CD4-positive, alpha-beta T cell (primary cell): ENCODE data around the gene SLC24A4. TPM values are rescaled to one million over a fixed set of nuclear protein-coding genes. Genes with fewer than 3 reads are reported as not detected.

ENCODE experiments used
- ATAC-seq: fragments of 200-7000 bp; cut with Tn5 transposase; one replicate; pipeline ENCODE4 v1.10.0; 2022; ENCODE audit warnings: mild to moderate bottlenecking; ENCODE audit not compliant: poor library complexity
- CTCF ChIA-PET: fragments of 350-600 bp; sonication (Branson Sonifier 250); formaldehyde crosslinking; loops from one replicate; lab custom pipeline; 2021; ENCODE audit warnings: antibody characterized with exemption, inconsistent platforms; lab: Charles Lee
- POLR2A ChIA-PET: fragments of 350-600 bp; sonication (Branson Sonifier 250); formaldehyde crosslinking; loops from one replicate; lab custom pipeline; 2021; ENCODE audit warnings: antibody characterized with exemption, inconsistent platforms; lab: Charles Lee
- DNase-seq, 14 experiments: peaks; one replicate each; pipeline ENCODE4 v3.0.0-alpha.2; 2013 to 2020; ENCODE audit warnings: mixed read lengths in 2 of 14
- H3K27ac ChIP-seq, 2 donors: one replicate each; pipeline versions ENCODE4 v1.5.1 to v1.7.0; 2013; ENCODE audit warnings: low read length in 2 of 2, low read depth in 1 of 2, mild to moderate bottlenecking in 1 of 2
- H3K27me3 ChIP-seq, 2 experiments: 1 replicate in 1 of 2; 2 replicates in 1 of 2; pipeline versions ENCODE4 v1.6.1 to v1.7.0; 2013; ENCODE audit warnings: low read length in 2 of 2, control low read depth in 1 of 2, mild to moderate bottlenecking in 1 of 2, moderate library complexity in 1 of 2; ENCODE audit not compliant: insufficient read depth in 2 of 2, control insufficient read depth in 1 of 2
- H3K36me3 ChIP-seq: one replicate; pipeline ENCODE4 v1.6.1; 2013; ENCODE audit warnings: low read length, control low read depth; ENCODE audit not compliant: insufficient read depth
- H3K4me1 ChIP-seq: one replicate; pipeline ENCODE4 v1.6.1; 2013; ENCODE audit warnings: low read length, control low read depth; ENCODE audit not compliant: insufficient read depth
- H3K4me3 ChIP-seq: one replicate; pipeline ENCODE4 v1.5.1; 2013; ENCODE audit warnings: mild to moderate bottlenecking, low read length, moderate library complexity
- H3K9me3 ChIP-seq, 2 experiments: 1 replicate in 1 of 2; 2 replicates in 1 of 2; pipeline versions ENCODE4 v1.6.1 to v1.7.0; 2013; ENCODE audit warnings: low read length in 2 of 2, mild to moderate bottlenecking in 2 of 2, control low read depth in 1 of 2, moderate library complexity in 1 of 2; ENCODE audit not compliant: control insufficient read depth in 1 of 2, insufficient read depth in 1 of 2
- H3K27ac Mint-ChIP-seq: one replicate; pipeline ENCODE4 v1.8.0; 2020; ENCODE audit warnings: mixed read lengths
- H3K27me3 Mint-ChIP-seq: one replicate; pipeline ENCODE4 v1.8.0; 2021; ENCODE audit warnings: mixed read lengths
- H3K36me3 Mint-ChIP-seq: one replicate; pipeline ENCODE4 v1.8.0; 2021; ENCODE audit warnings: low read depth, mixed read lengths
- H3K4me1 Mint-ChIP-seq: one replicate; pipeline ENCODE4 v1.8.0; 2021; ENCODE audit warnings: low read depth, mixed read lengths
- H3K4me3 Mint-ChIP-seq: one replicate; pipeline ENCODE4 v1.8.0; 2020; ENCODE audit warnings: mild to moderate bottlenecking, mixed read lengths
- H3K9me3 Mint-ChIP-seq: one replicate; pipeline ENCODE4 v1.8.0; 2020; ENCODE audit warnings: mixed read lengths
- intact Hi-C, 2 experiments: fragments of 100-400 bp; cut with DNase I in 1 of 2; cut with micrococcal nuclease in 1 of 2; formaldehyde crosslinking; loops; one replicate each; pipeline versions ENCODE4 v1.15.1 to v1.9.0; 2023 to 2025; cut with DNase I, micrococcal nuclease
- total RNA-seq, 174 experiments: library from RNA in 2 of 174; stranded (reverse) in 2 of 174; gene quantifications; one replicate each; pipeline ENCODE4 v1.2.3 and lab custom pipeline; 2021 to 2026
- TF ChIP-seq, protein P1 (sequence below): fragments of 200-600 bp; IDR thresholded peaks from one replicate; pipeline ENCODE4 v1.8.0; 2022; ENCODE audit warnings: antibody characterized with exemption, mild to moderate bottlenecking

SLC24A4 gene
- total RNA-seq, 2 experiments from 2014 or later, result 0.11 to 0.19 TPM

DNA sequence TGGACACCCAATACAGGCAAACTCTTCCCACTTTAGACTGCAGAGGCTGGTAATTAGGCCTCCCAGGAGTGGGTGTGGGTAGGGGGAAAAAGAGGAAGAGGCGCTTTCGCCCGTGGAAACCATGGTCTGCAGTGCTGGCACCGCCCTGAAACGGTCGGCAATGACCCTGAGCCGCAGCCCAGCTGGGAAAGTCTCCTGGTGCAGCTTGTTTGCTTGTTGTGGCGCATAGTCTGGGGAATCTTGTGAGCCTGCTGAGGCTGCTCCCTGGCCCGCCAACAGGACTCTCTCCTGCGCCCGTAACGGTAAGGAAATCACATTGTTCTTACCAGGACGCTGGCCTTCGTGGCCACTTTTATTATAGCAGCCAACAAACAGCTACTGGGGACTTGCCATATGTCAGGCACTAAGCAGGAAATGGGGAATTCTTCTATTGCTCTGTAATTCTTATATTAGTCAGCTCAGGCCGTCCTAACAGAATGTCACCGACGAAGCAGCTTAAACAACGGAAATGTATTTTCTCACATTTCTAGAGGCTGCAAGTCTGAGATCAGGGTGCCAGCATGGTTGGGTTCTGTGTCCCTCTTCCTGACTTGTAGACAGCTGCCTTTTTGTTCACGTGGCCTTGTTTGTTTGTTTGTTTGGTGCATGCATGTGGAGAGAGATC is 138.1 kb downstream of the SLC24A4 start:
- POLR2A ChIA-PET, result no interaction called here
- ATAC-seq (no peak), DNase-seq (peak in 3 of 14 experiments; percentile 48 to 66 (median 51))
- Histone ChIP-seq H3K4me3 (peak overlapping the region; percentile 6), H3K4me1 (peaks cover 16% of the 10 kb centered on the region), H3K27ac (no peak overlapping the region), H3K9me3 (no peaks in the 10 kb centered on the region), H3K27me3 (no peaks in the 10 kb centered on the region), H3K36me3 (no peaks in the 10 kb centered on the region)
- H3K27me3 Mint-ChIP-seq, result no peaks in the 10 kb centered on the region
- H3K36me3 Mint-ChIP-seq, result no peaks in the 10 kb centered on the region
- no peaks in the 10 kb centered on the region for H3K9me3 Mint-ChIP-seq
- CTCF ChIA-PET, result no interaction called here
- no peak overlapping the region for H3K27ac Mint-ChIP-seq
- no peak overlapping the region for H3K4me3 Mint-ChIP-seq
- intact Hi-C loops, result no loop called here
- TF ChIP-seq, protein P1, sequence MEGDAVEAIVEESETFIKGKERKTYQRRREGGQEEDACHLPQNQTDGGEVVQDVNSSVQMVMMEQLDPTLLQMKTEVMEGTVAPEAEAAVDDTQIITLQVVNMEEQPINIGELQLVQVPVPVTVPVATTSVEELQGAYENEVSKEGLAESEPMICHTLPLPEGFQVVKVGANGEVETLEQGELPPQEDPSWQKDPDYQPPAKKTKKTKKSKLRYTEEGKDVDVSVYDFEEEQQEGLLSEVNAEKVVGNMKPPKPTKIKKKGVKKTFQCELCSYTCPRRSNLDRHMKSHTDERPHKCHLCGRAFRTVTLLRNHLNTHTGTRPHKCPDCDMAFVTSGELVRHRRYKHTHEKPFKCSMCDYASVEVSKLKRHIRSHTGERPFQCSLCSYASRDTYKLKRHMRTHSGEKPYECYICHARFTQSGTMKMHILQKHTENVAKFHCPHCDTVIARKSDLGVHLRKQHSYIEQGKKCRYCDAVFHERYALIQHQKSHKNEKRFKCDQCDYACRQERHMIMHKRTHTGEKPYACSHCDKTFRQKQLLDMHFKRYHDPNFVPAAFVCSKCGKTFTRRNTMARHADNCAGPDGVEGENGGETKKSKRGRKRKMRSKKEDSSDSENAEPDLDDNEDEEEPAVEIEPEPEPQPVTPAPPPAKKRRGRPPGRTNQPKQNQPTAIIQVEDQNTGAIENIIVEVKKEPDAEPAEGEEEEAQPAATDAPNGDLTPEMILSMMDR, result no peak
- H3K4me1 Mint-ChIP-seq, result peaks cover 19% of the 10 kb centered on the region

DNA sequence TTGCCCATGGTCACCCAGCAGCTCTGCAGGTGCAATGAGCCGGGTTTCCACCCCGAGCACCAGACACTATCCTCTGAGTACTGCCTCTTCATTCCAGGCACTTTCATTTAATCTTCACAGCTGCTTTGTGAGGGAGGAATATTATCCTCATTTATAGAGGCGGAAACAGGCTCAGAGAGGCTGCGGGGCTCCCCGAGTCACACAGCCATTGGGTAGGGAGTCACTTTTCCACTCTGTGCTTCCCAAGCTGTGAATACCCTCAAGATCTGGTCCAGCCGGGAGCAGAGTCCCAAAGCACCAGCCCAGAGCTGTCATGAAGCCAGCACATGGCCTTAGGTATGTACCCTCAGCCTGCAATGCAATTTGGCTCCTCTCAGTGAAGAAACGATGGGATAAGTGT is 138.9 kb downstream of the SLC24A4 start:
- H3K4me1 ChIP-seq, result peaks cover 16% of the 10 kb centered on the region
- Mint-ChIP-seq H3K27ac (no peak overlapping the region), H3K4me1 (peaks cover 19% of the 10 kb centered on the region), H3K9me3 (no peaks in the 10 kb centered on the region), H3K36me3 (no peaks in the 10 kb centered on the region), H3K4me3 (no peak overlapping the region), H3K27me3 (no peaks in the 10 kb centered on the region)
- H3K36me3 ChIP-seq, result no peaks in the 10 kb centered on the region
- H3K9me3 ChIP-seq, result peaks cover 0 to 4% of the 10 kb centered on the region in 2 experiments
- TF ChIP-seq, protein P1, result no peak
- H3K4me3 ChIP-seq, result no peak overlapping the region
- DNase-seq (no peak), ATAC-seq (no peak)
- no peaks in the 10 kb centered on the region for H3K27me3 ChIP-seq
- intact Hi-C loops, result no loop called here
- no peak overlapping the region for H3K27ac ChIP-seq
- CTCF ChIA-PET, result interaction anchor here (0.6 kb wide), 1 partner anchor 45 kb away, joined by 3 read pairs; no protein-coding TSS in a partner anchor
- POLR2A ChIA-PET, result no interaction called here

DNA sequence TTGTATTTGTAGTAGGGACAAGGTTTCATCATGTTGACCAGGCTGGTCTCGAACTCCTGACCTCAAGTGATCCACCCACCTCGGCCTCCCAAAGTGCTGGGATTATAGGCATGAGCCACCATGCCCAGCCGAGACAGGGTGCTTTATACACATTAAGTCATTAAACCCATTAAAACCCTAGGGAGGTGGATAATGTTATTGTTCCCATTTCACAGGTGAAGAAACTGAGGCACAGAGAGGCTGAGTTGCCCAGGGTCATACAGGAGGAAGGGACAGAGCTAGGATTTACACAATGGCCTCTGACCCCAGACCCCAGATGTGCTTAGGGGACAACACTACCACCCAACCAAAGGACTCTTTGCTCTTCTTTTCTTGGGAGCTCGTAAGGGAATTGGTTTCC is 139.6 kb downstream of the SLC24A4 start:
- peaks cover 4% of the 10 kb centered on the region for H3K9me3 Mint-ChIP-seq
- Histone ChIP-seq H3K27ac (no peak overlapping the region), H3K27me3 (no peaks in the 10 kb centered on the region), H3K4me3 (no peak overlapping the region), H3K36me3 (no peaks in the 10 kb centered on the region), H3K4me1 (peaks cover 16% of the 10 kb centered on the region), H3K9me3 (peaks cover 3 to 11% of the 10 kb centered on the region in 2 experiments)
- DNase-seq, result no peak
- no peak overlapping the region for H3K27ac Mint-ChIP-seq
- ChIA-PET POLR2A (no interaction called here), CTCF (no interaction called here)
- H3K36me3 Mint-ChIP-seq, result no peaks in the 10 kb centered on the region
- peaks cover 19% of the 10 kb centered on the region for H3K4me1 Mint-ChIP-seq
- ATAC-seq, result no peak
- H3K4me3 Mint-ChIP-seq, result no peak overlapping the region
- intact Hi-C loops, result no loop called here
- no peaks in the 10 kb centered on the region for H3K27me3 Mint-ChIP-seq
- TF ChIP-seq, protein P1, result no peak
